UCSD-AML1 (cell line): ENCODE data around the gene SYTL1.

Experiments used
- DNase-seq: peaks from one replicate; lab custom pipeline; 2025; ENCODE audit not compliant: unreplicated experiment; lab: John Stamatoyannopoulos, UW

The SYTL1 gene

GRCh38 chr1:27400963-27401341 lies 59.1 kb downstream of the SYTL1 start:
- no peak for DNase-seq

GRCh38 chr1:27402349-27402754 lies 60.5 kb downstream of the SYTL1 start:
- DNase-seq, result peak; percentile 66

GRCh38 chr1:27403065-27403726 lies 61.4 kb downstream of the SYTL1 start:
- DNase-seq, result no peak
